ENCODE measurements around the gene ZZZ3.
A peak's percentile ranks its signal among the peaks of the same experiment; 100 is the strongest.
"Not testable (repeated sequence)": the region's sequence is repeated elsewhere in the genome, so short reads cannot be mapped to it uniquely, and the experiment has no call there.

ZZZ3 gene

GRCh38 chr1:77682460-77683159, at the start of gene ZZZ3:
TSS of gene ZZZ3 (minus strand) at chr1:77682658. CDS start at chr1:77633354, 49,304 bp downstream.
- H3K9me3 ChIP-seq (ENCODE audit: control insufficient read depth, low read length) = no peaks in the 10 kb centered on the region
- peak within 1 kb of the TSS; percentile 86 for H3K9ac ChIP-seq (ENCODE audit: low read length)
- H3K4me3 ChIP-seq (ENCODE audit: low read length) = peak within 1 kb of the TSS; percentile 94
- H3K4me1 ChIP-seq (ENCODE audit: control insufficient read depth, insufficient read depth, low read length) = peaks cover 10% of the 10 kb centered on the region
- no peaks in the 10 kb centered on the region for H3K27me3 ChIP-seq (ENCODE audit: control insufficient read depth, insufficient read depth, low read length)
- H3K36me3 ChIP-seq (ENCODE audit: control insufficient read depth, insufficient read depth, low read length) = no peaks in the 10 kb centered on the region

GRCh38 chr1:77732090-77732489, 49.6 kb upstream of the ZZZ3 start:
- H3K4me1 ChIP-seq (ENCODE audit: control insufficient read depth, insufficient read depth, low read length) = peaks cover 5% of the 10 kb centered on the region
- H3K27me3 ChIP-seq (ENCODE audit: control insufficient read depth, insufficient read depth, low read length) = no peaks in the 10 kb centered on the region
- H3K36me3 ChIP-seq (ENCODE audit: control insufficient read depth, insufficient read depth, low read length) = no peaks in the 10 kb centered on the region
- no peaks in the 10 kb centered on the region for H3K9me3 ChIP-seq (ENCODE audit: control insufficient read depth, low read length)
- no peak overlapping the region for H3K9ac ChIP-seq (ENCODE audit: low read length)
- no peak overlapping the region for H3K4me3 ChIP-seq (ENCODE audit: low read length)

GRCh38 chr1:77725706-77726105, 43.2 kb upstream of the ZZZ3 start:
- Histone ChIP-seq H3K4me3 (ENCODE audit: low read length) (no peak overlapping the region), H3K27me3 (ENCODE audit: control insufficient read depth, insufficient read depth, low read length) (no peaks in the 10 kb centered on the region), H3K36me3 (ENCODE audit: control insufficient read depth, insufficient read depth, low read length) (peaks cover 11% of the 10 kb centered on the region)

GRCh38 chr1:77718181-77718580, 35.7 kb upstream of the ZZZ3 start:
- Histone ChIP-seq H3K36me3 (ENCODE audit: control insufficient read depth, insufficient read depth, low read length) (peaks cover 16% of the 10 kb centered on the region), H3K4me1 (ENCODE audit: control insufficient read depth, insufficient read depth, low read length) (no peaks in the 10 kb centered on the region), H3K4me3 (ENCODE audit: low read length) (no peak overlapping the region), H3K9me3 (ENCODE audit: control insufficient read depth, low read length) (no peaks in the 10 kb centered on the region), H3K27me3 (ENCODE audit: control insufficient read depth, insufficient read depth, low read length) (no peaks in the 10 kb centered on the region), H3K9ac (ENCODE audit: low read length) (no peak overlapping the region)

More at GRCh38 chr1:77725706-77726105, 43.2 kb upstream of the ZZZ3 start:
- Histone ChIP-seq H3K9me3 (ENCODE audit: control insufficient read depth, low read length) (no peaks in the 10 kb centered on the region), H3K9ac (ENCODE audit: low read length) (no peak overlapping the region), H3K4me1 (ENCODE audit: control insufficient read depth, insufficient read depth, low read length) (no peaks in the 10 kb centered on the region)

GRCh38 chr1:77716065-77716464, 33.6 kb upstream of the ZZZ3 start:
- Histone ChIP-seq H3K9me3 (ENCODE audit: control insufficient read depth, low read length) (no peaks in the 10 kb centered on the region), H3K9ac (ENCODE audit: low read length) (no peak overlapping the region), H3K36me3 (ENCODE audit: control insufficient read depth, insufficient read depth, low read length) (peaks cover 5% of the 10 kb centered on the region), H3K4me1 (ENCODE audit: control insufficient read depth, insufficient read depth, low read length) (no peaks in the 10 kb centered on the region), H3K4me3 (ENCODE audit: low read length) (no peak overlapping the region), H3K27me3 (ENCODE audit: control insufficient read depth, insufficient read depth, low read length) (no peaks in the 10 kb centered on the region)

GRCh38 chr1:77709727-77710126, 27.3 kb upstream of the ZZZ3 start:
- H3K36me3 ChIP-seq (ENCODE audit: control insufficient read depth, insufficient read depth, low read length) = no peaks in the 10 kb centered on the region
- H3K27me3 ChIP-seq (ENCODE audit: control insufficient read depth, insufficient read depth, low read length) = no peaks in the 10 kb centered on the region
- no peak overlapping the region for H3K9ac ChIP-seq (ENCODE audit: low read length)
- no peaks in the 10 kb centered on the region for H3K4me1 ChIP-seq (ENCODE audit: control insufficient read depth, insufficient read depth, low read length)
- H3K4me3 ChIP-seq (ENCODE audit: low read length) = no peak overlapping the region
- no peaks in the 10 kb centered on the region for H3K9me3 ChIP-seq (ENCODE audit: control insufficient read depth, low read length)

GRCh38 chr1:77706321-77706720, 23.9 kb upstream of the ZZZ3 start:
- H3K27me3 ChIP-seq (ENCODE audit: control insufficient read depth, insufficient read depth, low read length) = no peaks in the 10 kb centered on the region
- no peak overlapping the region for H3K9ac ChIP-seq (ENCODE audit: low read length)
- no peak overlapping the region for H3K4me3 ChIP-seq (ENCODE audit: low read length)
- no peaks in the 10 kb centered on the region for H3K36me3 ChIP-seq (ENCODE audit: control insufficient read depth, insufficient read depth, low read length)
- no peaks in the 10 kb centered on the region for H3K4me1 ChIP-seq (ENCODE audit: control insufficient read depth, insufficient read depth, low read length)
- H3K9me3 ChIP-seq (ENCODE audit: control insufficient read depth, low read length) = no peaks in the 10 kb centered on the region

- Histone ChIP-seq H3K9ac (ENCODE audit: low read length) (no peak overlapping the region), H3K36me3 (ENCODE audit: control insufficient read depth, insufficient read depth, low read length) (no peaks in the 10 kb centered on the region), H3K4me1 (ENCODE audit: control insufficient read depth, insufficient read depth, low read length) (no peaks in the 10 kb centered on the region), H3K9me3 (ENCODE audit: control insufficient read depth, low read length) (no peaks in the 10 kb centered on the region), H3K4me3 (ENCODE audit: low read length) (no peak overlapping the region), H3K27me3 (ENCODE audit: control insufficient read depth, insufficient read depth, low read length) (no peaks in the 10 kb centered on the region)
Observed at GRCh38 chr1:77704736-77705135, 22.3 kb upstream of the ZZZ3 start.

- H3K9ac ChIP-seq (ENCODE audit: low read length); H3K27me3 ChIP-seq (ENCODE audit: control insufficient read depth, insufficient read depth, low read length); H3K9me3 ChIP-seq (ENCODE audit: control insufficient read depth, low read length); H3K36me3 ChIP-seq (ENCODE audit: control insufficient read depth, insufficient read depth, low read length); H3K4me3 ChIP-seq (ENCODE audit: low read length); H3K4me1 ChIP-seq (ENCODE audit: control insufficient read depth, insufficient read depth, low read length): not testable (repeated sequence)
Observed at GRCh38 chr1:77699673-77700072, 17.2 kb upstream of the ZZZ3 start.

- Histone ChIP-seq H3K9me3 (ENCODE audit: control insufficient read depth, low read length) (no peaks in the 10 kb centered on the region), H3K9ac (ENCODE audit: low read length) (no peak overlapping the region), H3K4me1 (ENCODE audit: control insufficient read depth, insufficient read depth, low read length) (no peaks in the 10 kb centered on the region), H3K4me3 (ENCODE audit: low read length) (no peak overlapping the region), H3K27me3 (ENCODE audit: control insufficient read depth, insufficient read depth, low read length) (no peaks in the 10 kb centered on the region), H3K36me3 (ENCODE audit: control insufficient read depth, insufficient read depth, low read length) (no peaks in the 10 kb centered on the region)
Observed at GRCh38 chr1:77697441-77697840, 15.0 kb upstream of the ZZZ3 start.

- peaks cover 2% of the 10 kb centered on the region for H3K4me1 ChIP-seq (ENCODE audit: control insufficient read depth, insufficient read depth, low read length)
- H3K36me3 ChIP-seq (ENCODE audit: control insufficient read depth, insufficient read depth, low read length) = no peaks in the 10 kb centered on the region
- no peak overlapping the region for H3K4me3 ChIP-seq (ENCODE audit: low read length)
- H3K27me3 ChIP-seq (ENCODE audit: control insufficient read depth, insufficient read depth, low read length) = no peaks in the 10 kb centered on the region
- no peaks in the 10 kb centered on the region for H3K9me3 ChIP-seq (ENCODE audit: control insufficient read depth, low read length)
- no peak overlapping the region for H3K9ac ChIP-seq (ENCODE audit: low read length)
Observed at GRCh38 chr1:77688939-77689338, 6.5 kb upstream of the ZZZ3 start.

- Histone ChIP-seq H3K36me3 (ENCODE audit: control insufficient read depth, insufficient read depth, low read length) (no peaks in the 10 kb centered on the region), H3K9ac (ENCODE audit: low read length) (peak overlapping the region; percentile 8), H3K9me3 (ENCODE audit: control insufficient read depth, low read length) (no peaks in the 10 kb centered on the region), H3K27me3 (ENCODE audit: control insufficient read depth, insufficient read depth, low read length) (no peaks in the 10 kb centered on the region), H3K4me1 (ENCODE audit: control insufficient read depth, insufficient read depth, low read length) (peaks cover 6% of the 10 kb centered on the region), H3K4me3 (ENCODE audit: low read length) (no peak overlapping the region)
Observed at GRCh38 chr1:77687519-77687906, 5.1 kb upstream of the ZZZ3 start.

Data from mucosa of stomach (tissue), 1 donor.